22Rv1 (cell line): ENCODE measurements around the gene PRMT3.

Source experiments
- CTCF ChIP-seq: fragments of 450-650 bp; IDR thresholded peaks from 2 replicates; pipeline ENCODE4 v1.5.1; 2017; ENCODE audit warnings: mild to moderate bottlenecking
- ZFX ChIP-seq: fragments of 450-650 bp; IDR thresholded peaks from 2 replicates; pipeline ENCODE4 v1.6.1; 2017; ENCODE audit warnings: antibody characterized with exemption, borderline replicate concordance

- TF ChIP-seq CTCF (no peak), ZFX (no peak)
Measured at GRCh38 chr11:20541503-20541902, 154.0 kb downstream of the PRMT3 start.
